Measurements from ENCODE around the gene ASAP3.
"Not testable (repeated sequence)": the region's sequence is repeated elsewhere in the genome, so short reads cannot be mapped to it uniquely, and the experiment has no call there.

ASAP3 gene

DNA sequence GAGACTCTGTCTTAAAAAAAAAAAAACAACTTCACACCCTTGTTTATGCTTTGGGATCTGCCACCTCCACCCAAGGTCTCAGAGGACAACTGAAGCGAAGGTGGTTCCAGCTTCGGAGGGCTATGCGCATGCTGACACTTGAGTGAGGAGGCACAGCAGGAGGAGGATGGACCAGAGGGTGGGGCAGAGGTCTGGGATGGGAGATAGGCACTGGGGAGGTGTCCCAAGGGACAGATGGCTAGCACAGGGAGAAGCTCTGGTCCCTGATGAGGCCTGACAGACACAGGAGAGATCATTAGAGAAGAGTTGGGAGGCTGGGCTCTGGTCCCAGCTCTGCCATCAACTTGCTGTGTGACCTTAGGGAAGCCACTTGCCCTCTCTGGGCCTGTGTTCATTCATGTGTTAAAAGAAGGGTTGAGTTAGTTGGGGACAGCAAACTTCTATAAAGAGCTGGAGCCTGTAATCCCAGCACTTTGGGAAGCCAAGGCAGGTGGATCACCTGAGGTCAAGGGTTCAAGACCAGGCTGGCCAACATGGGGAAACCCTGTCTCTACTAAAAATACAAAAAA is 30.2 kb upstream of the ASAP3 start:
- DNase-seq (ENCODE audit: low read depth), result no peak
- TF ChIP-seq, protein P1, sequence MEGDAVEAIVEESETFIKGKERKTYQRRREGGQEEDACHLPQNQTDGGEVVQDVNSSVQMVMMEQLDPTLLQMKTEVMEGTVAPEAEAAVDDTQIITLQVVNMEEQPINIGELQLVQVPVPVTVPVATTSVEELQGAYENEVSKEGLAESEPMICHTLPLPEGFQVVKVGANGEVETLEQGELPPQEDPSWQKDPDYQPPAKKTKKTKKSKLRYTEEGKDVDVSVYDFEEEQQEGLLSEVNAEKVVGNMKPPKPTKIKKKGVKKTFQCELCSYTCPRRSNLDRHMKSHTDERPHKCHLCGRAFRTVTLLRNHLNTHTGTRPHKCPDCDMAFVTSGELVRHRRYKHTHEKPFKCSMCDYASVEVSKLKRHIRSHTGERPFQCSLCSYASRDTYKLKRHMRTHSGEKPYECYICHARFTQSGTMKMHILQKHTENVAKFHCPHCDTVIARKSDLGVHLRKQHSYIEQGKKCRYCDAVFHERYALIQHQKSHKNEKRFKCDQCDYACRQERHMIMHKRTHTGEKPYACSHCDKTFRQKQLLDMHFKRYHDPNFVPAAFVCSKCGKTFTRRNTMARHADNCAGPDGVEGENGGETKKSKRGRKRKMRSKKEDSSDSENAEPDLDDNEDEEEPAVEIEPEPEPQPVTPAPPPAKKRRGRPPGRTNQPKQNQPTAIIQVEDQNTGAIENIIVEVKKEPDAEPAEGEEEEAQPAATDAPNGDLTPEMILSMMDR (IDR thresholded peaks at IDR 0.05; ENCODE audit: control insufficient read depth, insufficient read depth, low read depth, low read length, missing control alignments), result no peak
- no peak overlapping the region for H3K4me3 ChIP-seq (ENCODE audit: control insufficient read depth, low read depth, low read length)

DNA sequence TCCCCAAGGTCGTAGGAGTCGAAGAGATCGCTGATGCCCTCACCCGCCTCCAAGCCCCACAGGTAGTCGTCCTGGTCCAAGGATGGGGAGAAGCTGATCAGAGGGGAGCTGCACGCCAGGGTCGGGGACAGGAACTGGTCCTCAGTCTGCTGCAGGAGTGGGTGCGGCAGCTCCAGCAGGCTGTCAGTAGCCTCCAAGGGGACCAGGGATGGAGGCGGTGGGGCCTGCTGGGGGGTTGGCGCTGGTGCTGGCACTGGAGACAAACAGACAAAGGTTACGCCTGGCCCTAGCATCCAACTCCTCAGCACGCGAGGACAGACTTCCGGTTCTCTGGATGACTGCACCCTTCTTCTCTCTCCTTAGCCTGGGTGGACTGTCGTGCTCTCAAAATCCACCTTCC is 25.9 kb upstream of the ASAP3 start:
- TF ChIP-seq, protein P1 (IDR thresholded peaks at IDR 0.05; ENCODE audit: control insufficient read depth, insufficient read depth, low read depth, low read length, missing control alignments), result no peak
- no peak for DNase-seq (ENCODE audit: low read depth)
- H3K4me3 ChIP-seq (ENCODE audit: control insufficient read depth, low read depth, low read length), result no peak overlapping the region

DNA sequence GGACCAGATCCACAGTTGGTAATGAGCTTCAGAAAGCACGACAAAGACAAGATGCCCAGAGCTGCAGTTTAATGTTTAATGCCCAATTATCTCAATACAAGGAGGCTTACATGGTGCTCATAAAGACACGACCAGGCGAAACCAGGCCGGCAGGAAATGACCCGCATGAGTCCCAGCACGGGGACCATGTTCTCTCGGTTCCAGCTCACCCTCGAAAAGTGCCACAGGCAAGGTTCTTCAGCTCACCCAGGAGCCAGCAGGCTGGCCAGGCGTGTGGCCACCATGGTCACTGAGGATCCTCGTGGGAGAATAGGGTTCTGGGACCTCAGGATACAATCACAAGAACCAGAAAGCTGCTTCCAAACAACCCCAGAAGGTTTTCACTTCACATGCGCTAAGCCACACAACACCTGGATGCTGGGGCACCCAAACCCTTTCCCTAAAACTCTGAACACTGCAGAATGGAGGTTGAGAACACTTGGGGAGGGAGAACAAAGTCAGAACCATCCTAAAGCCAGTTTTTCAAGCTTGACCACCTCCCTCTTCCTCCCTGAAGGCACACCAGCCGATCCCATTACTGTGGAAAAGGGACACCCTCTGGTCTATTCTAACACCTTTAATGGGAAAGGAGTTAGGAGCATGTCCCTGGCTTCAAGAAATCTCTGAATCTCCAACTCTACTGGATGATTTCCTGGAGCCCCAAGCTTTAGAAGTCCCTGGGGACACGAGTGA is 22.6 kb upstream of the ASAP3 start:
- H3K4me3 ChIP-seq (ENCODE audit: control insufficient read depth, low read depth, low read length), result no peak overlapping the region
- TF ChIP-seq, protein P1 (IDR thresholded peaks at IDR 0.05; ENCODE audit: control insufficient read depth, insufficient read depth, low read depth, low read length, missing control alignments), result no peak
- DNase-seq (ENCODE audit: low read depth), result no peak

DNA sequence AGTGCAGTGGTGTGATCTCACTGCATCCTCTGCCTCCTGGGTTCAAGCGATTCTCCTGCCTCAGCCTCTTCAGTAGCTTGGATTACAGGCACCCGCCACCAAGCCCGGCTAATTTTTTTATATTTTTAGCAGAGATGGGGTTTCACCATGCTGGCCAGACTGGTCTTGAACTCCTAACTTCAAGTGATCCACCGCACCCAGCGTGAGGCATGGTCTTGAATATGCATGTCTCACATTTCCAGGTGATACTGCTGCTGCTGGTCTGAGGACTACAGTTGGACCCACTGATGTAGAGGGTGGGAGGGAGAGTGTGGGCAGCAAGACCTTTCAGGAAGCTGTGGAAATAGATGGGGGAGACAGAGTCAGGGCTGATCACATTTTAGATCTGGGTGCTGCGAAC is 21.9 kb upstream of the ASAP3 start:
- TF ChIP-seq, protein P1 (IDR thresholded peaks at IDR 0.05; ENCODE audit: control insufficient read depth, insufficient read depth, low read depth, low read length, missing control alignments), result no peak
- DNase-seq (ENCODE audit: low read depth), result no peak
- H3K4me3 ChIP-seq (ENCODE audit: control insufficient read depth, low read depth, low read length), result no peak overlapping the region

DNA sequence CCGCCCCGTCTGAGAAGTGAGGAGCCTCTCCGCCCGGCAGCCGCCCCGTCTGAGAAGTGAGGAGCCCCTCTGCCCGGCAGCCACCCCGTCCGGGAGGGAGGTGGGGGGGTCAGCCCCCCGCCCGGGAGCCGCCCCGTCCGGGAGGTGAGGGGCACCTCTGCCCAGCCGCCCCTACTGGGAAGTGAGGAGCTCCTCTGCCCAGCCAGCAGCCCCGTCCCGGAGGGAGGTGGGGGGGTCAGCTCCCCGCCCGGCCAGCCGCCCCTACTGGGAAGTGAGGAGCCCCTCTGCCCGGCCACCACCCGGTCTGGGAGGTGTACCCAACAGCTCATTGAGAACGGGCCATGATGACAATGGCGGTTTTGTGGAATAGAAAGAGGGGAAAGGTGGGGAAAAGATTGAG is 20.2 kb upstream of the ASAP3 start:
- not testable (repeated sequence) for H3K4me3 ChIP-seq (ENCODE audit: control insufficient read depth, low read depth, low read length); DNase-seq (ENCODE audit: low read depth)

DNA sequence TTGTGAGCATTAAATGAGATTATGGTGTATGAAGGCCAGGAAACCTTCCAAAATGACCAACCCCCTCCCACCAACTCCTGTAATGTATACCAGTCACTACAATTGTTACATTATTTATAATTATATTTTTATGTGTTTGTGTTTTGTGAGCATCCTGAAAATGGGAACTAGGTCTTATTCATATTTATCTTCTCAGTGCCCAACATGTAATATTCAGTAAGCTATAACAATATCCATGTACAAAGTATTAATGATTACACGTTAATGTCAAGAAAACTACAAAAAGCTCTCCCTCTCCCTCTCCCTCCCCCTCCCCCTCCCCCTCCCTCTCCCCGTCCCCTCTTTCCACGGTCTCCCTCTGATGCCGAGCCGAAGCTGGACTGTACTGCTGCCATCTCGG is 19.0 kb upstream of the ASAP3 start:
- no peak for DNase-seq (ENCODE audit: low read depth)
- TF ChIP-seq, protein P1 (IDR thresholded peaks at IDR 0.05; ENCODE audit: control insufficient read depth, insufficient read depth, low read depth, low read length, missing control alignments), result no peak
- no peak overlapping the region for H3K4me3 ChIP-seq (ENCODE audit: control insufficient read depth, low read depth, low read length)

DNA sequence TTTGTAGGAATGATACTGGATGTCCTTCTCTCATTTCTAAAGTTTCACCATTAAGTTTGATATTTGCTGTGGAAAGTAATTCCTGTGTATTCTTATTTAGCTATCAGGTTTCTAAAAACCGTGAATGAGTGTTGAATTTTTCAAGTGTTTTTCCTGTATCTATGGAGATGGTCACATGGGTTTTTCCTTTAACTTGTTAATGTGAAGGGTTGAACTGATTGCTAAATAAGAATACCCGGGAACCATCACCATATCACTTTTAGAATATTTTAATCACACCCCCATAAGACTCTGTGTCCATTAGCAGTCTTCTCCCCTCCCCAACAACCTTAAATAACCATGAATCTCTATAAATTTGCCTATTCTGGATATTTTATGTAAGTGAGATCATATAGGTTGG is 16.5 kb upstream of the ASAP3 start:
- H3K4me3 ChIP-seq (ENCODE audit: control insufficient read depth, low read depth, low read length), result no peak overlapping the region

More for the DNA sequence above, 16.5 kb upstream of the ASAP3 start:
- TF ChIP-seq, protein P1 (IDR thresholded peaks at IDR 0.05; ENCODE audit: control insufficient read depth, insufficient read depth, low read depth, low read length, missing control alignments), result no peak
- no peak for DNase-seq (ENCODE audit: low read depth)

All from AG09309 (cell line).